H1 (cell line): Measurements from ENCODE around the gene PEAK3. TPM values are rescaled to one million over a fixed set of nuclear protein-coding genes. Genes with fewer than 3 reads are reported as not detected.

Experiments
- CTCF ChIA-PET: fragments of 300-600 bp; sonication (Branson Sonifier 250); formaldehyde crosslinking; loops from one replicate; lab custom pipeline; 2021; ENCODE audit not compliant: partially characterized antibody; lab: Charles Lee
- POLR2A ChIA-PET: fragments of 300-600 bp; sonication (Branson Sonifier 250); formaldehyde crosslinking; loops from one replicate; lab custom pipeline; 2021; ENCODE audit warnings: inconsistent platforms; ENCODE audit not compliant: partially characterized antibody; lab: Charles Lee
- DNase-seq, 2 experiments: peaks; one replicate each; pipeline versions ENCODE4 v3.0.0 to v3.0.0-alpha.2; 2010 to 2022; ENCODE audit warnings: low spot score in 2 of 2, low read depth in 1 of 2, mixed read lengths in 1 of 2
- FAIRE-seq: peaks from 2 replicates; lab custom pipeline; 2011; peaks lifted over from hg19 to GRCh38; lab: Jason Lieb, UNC
- H2AFZ ChIP-seq: 2 replicates; pipeline ENCODE4 v1.8.1; 2012; ENCODE audit warnings: low read length, inconsistent platforms
- H2AK5ac ChIP-seq: 2 replicates; pipeline ENCODE4 v1.6.1; 2013; ENCODE audit warnings: low read depth, low read length
- H2BK120ac ChIP-seq: replicated peaks from 2 replicates; pipeline ENCODE3; 2013; ENCODE audit warnings: low read depth, low read length, inconsistent platforms
- H2BK12ac ChIP-seq: 2 replicates; pipeline ENCODE4 v1.6.1; 2013; ENCODE audit warnings: low read depth, low read length
- H2BK15ac ChIP-seq: 2 replicates; pipeline ENCODE4 v1.6.1; 2013; ENCODE audit warnings: low read length
- H2BK20ac ChIP-seq: 2 replicates; pipeline ENCODE4 v1.6.1; 2013; ENCODE audit warnings: low read length
- H2BK5ac ChIP-seq: 2 replicates; pipeline ENCODE4 v1.6.1; 2013; ENCODE audit warnings: low read depth, low read length
- H3K14ac ChIP-seq: 2 replicates; pipeline ENCODE4 v1.6.1; 2013; ENCODE audit warnings: inconsistent platforms; ENCODE audit not compliant: insufficient read length
- H3K18ac ChIP-seq: 2 replicates; pipeline ENCODE4 v1.6.1; 2013; ENCODE audit warnings: low read length; ENCODE audit errors: extremely low read depth
- H3K23ac ChIP-seq: 2 replicates; pipeline ENCODE4 v1.6.1; 2013; ENCODE audit warnings: inconsistent platforms; ENCODE audit not compliant: insufficient read length
- H3K23me2 ChIP-seq: 2 replicates; pipeline ENCODE4 v1.6.1; 2013; ENCODE audit warnings: low read depth, low read length
- H3K27ac ChIP-seq: 2 replicates; pipeline ENCODE4 v1.6.1; 2011; ENCODE audit warnings: low read depth, low read length, inconsistent platforms
- H3K27me3 ChIP-seq, 4 experiments: replicated peaks in 1 of 4; 1 replicate in 1 of 4; 2 replicates in 3 of 4; pipeline versions ENCODE4 v1.6.1 to v1.8.1; 2011 to 2013; ENCODE audit warnings: low read length in 3 of 4, mild to moderate bottlenecking in 3 of 4, inconsistent platforms in 2 of 4, mixed read lengths in 2 of 4, moderate library complexity in 1 of 4; ENCODE audit not compliant: control insufficient read depth in 3 of 4, insufficient read depth in 3 of 4; ENCODE audit errors: extremely low read depth in 1 of 4
- H3K36me3 ChIP-seq, 4 experiments: 2 replicates each; pipeline versions ENCODE4 v1.6.1 to v1.8.1; 2011 to 2013; ENCODE audit warnings: mild to moderate bottlenecking in 4 of 4, low read length in 3 of 4, moderate library complexity in 2 of 4, control low read depth in 1 of 4, inconsistent platforms in 1 of 4; ENCODE audit not compliant: insufficient read depth in 4 of 4, control insufficient read depth in 2 of 4
- H3K4ac ChIP-seq: replicated peaks from 2 replicates; pipeline ENCODE3; 2013; ENCODE audit warnings: low read length, low read depth, mixed read lengths, inconsistent platforms; ENCODE audit not compliant: insufficient read length
- H3K4me1 ChIP-seq, 4 experiments: replicated peaks in 1 of 4; 1 replicate in 1 of 4; 2 replicates in 3 of 4; pipeline versions ENCODE4 v1.6.1 to v1.8.1; 2011 to 2013; ENCODE audit warnings: low read length in 3 of 4, inconsistent platforms in 2 of 4, mixed read lengths in 1 of 4; ENCODE audit not compliant: insufficient read depth in 4 of 4, control insufficient read depth in 3 of 4
- H3K4me2 ChIP-seq, 2 experiments: 2 replicates each; pipeline versions ENCODE4 v1.6.1 to v1.8.1; 2011 to 2013; ENCODE audit warnings: low read depth in 2 of 2, low read length in 2 of 2, control low read depth in 1 of 2, inconsistent platforms in 1 of 2, mild to moderate bottlenecking in 1 of 2; ENCODE audit not compliant: insufficient read depth in 1 of 2
- H3K4me3 ChIP-seq, 4 experiments: fragments of 200-600, 300-600 bp in 1 of 4; sonication (generic), shearing (Covaris generic), sonication (Bioruptor Twin) in 1 of 4; 2 replicates each; pipeline versions ENCODE4 v1.5.1 to v1.8.1; 2011 to 2016; ENCODE audit warnings: low read length in 4 of 4, low read depth in 3 of 4, control low read depth in 2 of 4, inconsistent platforms in 2 of 4, mild to moderate bottlenecking in 2 of 4, mixed read lengths in 1 of 4, moderate library complexity in 1 of 4; ENCODE audit not compliant: insufficient read depth in 2 of 4; ENCODE audit errors: extremely low read depth in 1 of 4
- H3K56ac ChIP-seq: replicated peaks from 2 replicates; pipeline ENCODE3; 2013; ENCODE audit warnings: low read depth, mild to moderate bottlenecking, mixed read lengths, low read length, inconsistent platforms; ENCODE audit not compliant: insufficient read length
- H3K79me1 ChIP-seq: 2 replicates; pipeline ENCODE4 v1.6.1; 2013; ENCODE audit warnings: low read depth, low read length, control low read depth
- H3K79me2 ChIP-seq, 2 experiments: 2 replicates each; pipeline versions ENCODE4 v1.6.1 to v1.8.1; 2012 to 2013; ENCODE audit warnings: low read length in 2 of 2, mild to moderate bottlenecking in 2 of 2, inconsistent platforms in 1 of 2; ENCODE audit not compliant: insufficient read depth in 2 of 2, control insufficient read depth in 1 of 2
- H3K9ac ChIP-seq, 4 experiments: replicated peaks in 1 of 4; 1 replicate in 1 of 4; 2 replicates in 3 of 4; pipeline versions ENCODE4 v1.6.1 to v1.8.1; 2011 to 2013; ENCODE audit warnings: low read depth in 3 of 4, low read length in 3 of 4, control low read depth in 2 of 4, mild to moderate bottlenecking in 2 of 4, moderate library complexity in 2 of 4, inconsistent platforms in 1 of 4; ENCODE audit errors: extremely low read depth in 1 of 4
- H3K9me3 ChIP-seq, 2 experiments: 2 replicates each; pipeline versions ENCODE4 v1.6.1 to v1.8.1; 2012 to 2013; ENCODE audit warnings: mild to moderate bottlenecking in 2 of 2, moderate library complexity in 2 of 2, control low read depth in 1 of 2, inconsistent platforms in 1 of 2, low read depth in 1 of 2, low read length in 1 of 2, mixed read lengths in 1 of 2; ENCODE audit not compliant: insufficient read depth in 2 of 2
- H4K20me1 ChIP-seq, 2 experiments: replicated peaks in 1 of 2; 2 replicates each; pipeline versions ENCODE3 to v1.8.1; 2011 to 2013; ENCODE audit warnings: inconsistent platforms in 2 of 2, low read length in 2 of 2, mild to moderate bottlenecking in 1 of 2; ENCODE audit not compliant: insufficient read depth in 2 of 2, control insufficient read depth in 1 of 2
- H4K5ac ChIP-seq: 2 replicates; pipeline ENCODE4 v1.6.1; 2013; ENCODE audit warnings: low read length, low read depth, mixed read lengths, inconsistent platforms; ENCODE audit not compliant: insufficient read length
- H4K8ac ChIP-seq: 2 replicates; pipeline ENCODE4 v1.8.0; 2013; ENCODE audit warnings: mild to moderate bottlenecking, moderate library complexity, low read length, inconsistent platforms; ENCODE audit not compliant: insufficient read depth; ENCODE audit errors: extremely low read depth
- H4K91ac ChIP-seq: replicated peaks from 2 replicates; pipeline ENCODE3; 2013; ENCODE audit warnings: low read length, mixed read lengths, inconsistent platforms; ENCODE audit not compliant: insufficient read length
- KDM1A ChIP-seq: fragments of 200-600, 300-600 bp; sonication (generic); IDR thresholded peaks from 2 replicates; pipeline ENCODE4 v1.7.1; 2016; ENCODE audit warnings: mild to moderate bottlenecking, low read length, borderline replicate concordance
- SP2 ChIP-seq: IDR thresholded peaks from 2 replicates; pipeline ENCODE4 v1.6.1; 2012; ENCODE audit warnings: mild to moderate bottlenecking, low read length, inconsistent platforms
- WGBS, 2 experiments: shearing (Covaris generic) in 1 of 2; methylation state at CpG; one replicate each; pipeline versions ENCODE4 v1.1.6 to v1.1.7; 2013 to 2015; ENCODE audit warnings: low lambda C conversion rate in 2 of 2, mixed read lengths in 2 of 2, inconsistent platforms in 1 of 2, low coverage in 1 of 2, missing lambda C conversion rate in 1 of 2; ENCODE audit not compliant: insufficient replicate concordance in 2 of 2, insufficient coverage in 1 of 2, insufficient read length in 1 of 2; ENCODE audit errors: extremely low coverage in 1 of 2, missing lambda C conversion rate in 1 of 2; 5-methylcytosine and 5-hydroxymethylcytosine counted together
- polyA plus RNA-seq, 7 experiments: library from polyadenylated mRNA; depleted of rRNA in 3 of 7; stranded (reverse) in 5 of 7; unstranded in 2 of 7; fragments of >200 nt in 5 of 7; fragments of 200-250 nt in 2 of 7; gene quantifications; 1 replicate in 5 of 7; 2 replicates in 1 of 7; 4 replicates in 1 of 7; pipeline versions ENCODE4 v1.2.1 to v1.2.3, GENCODE V29; 2011 to 2013; ENCODE audit warnings: missing spikeins in 2 of 7, mixed read lengths in 2 of 7
- total RNA-seq: library from RNA; stranded (reverse); fragmentation: NEBNext Ultra II Directional; extraction: Animal tissue kit (Norgen Biotek cat#: 25700); gene quantifications from 2 replicates; pipeline ENCODE4 v1.2.1, GENCODE V29; 2021

PEAK3 gene
- total and polyA plus RNA-seq, 2 of the 8 experiments (the other 6 are each of a cell fraction or from before 2014, with no cell fraction given): not detected

GRCh38 chr19:2318923-2319322 lies 36.9 kb upstream of the PEAK3 start:
- H3K79me1 ChIP-seq: no peaks in the 10 kb centered on the region
- no peaks in the 10 kb centered on the region for H3K9me3 ChIP-seq
- no peak overlapping the region for H2BK20ac ChIP-seq
- H2BK120ac ChIP-seq: no peak overlapping the region
- no peak overlapping the region for H2BK12ac ChIP-seq
- H4K5ac ChIP-seq: no peak overlapping the region
- DNase-seq (no peak), FAIRE-seq (no peak)
- H2BK15ac ChIP-seq: no peak overlapping the region
- H3K4me3 ChIP-seq: no peak overlapping the region
- no peak overlapping the region for H3K9ac ChIP-seq
- H3K23me2 ChIP-seq: no peaks in the 10 kb centered on the region
- peaks cover 0 to 4% (median 0%) of the 10 kb centered on the region in 4 experiments; a peak in 3 of 8 replicates for H3K36me3 ChIP-seq
- ChIA-PET POLR2A (interaction anchor here (0.7 to 4.1 kb wide), 5 partner anchors 9 to 89 kb away, joined by 3 to 29 read pairs (median 4); partner anchors contain the start of gene LSM7), CTCF (interaction anchor here (1.2 to 9.8 kb wide), 2 partner anchors 37 to 42 kb away, joined by 3 to 106 read pairs; partner anchors contain the start of gene PEAK3)
- no peak overlapping the region for H3K14ac ChIP-seq
- H3K4ac ChIP-seq: no peak overlapping the region
- no peak overlapping the region for H2BK5ac ChIP-seq
- no peak overlapping the region for H3K56ac ChIP-seq
- peaks cover 0 to 1% of the 10 kb centered on the region in 2 experiments for H4K20me1 ChIP-seq
- H3K27me3 ChIP-seq: no peaks in the 10 kb centered on the region
- H3K27ac ChIP-seq: no peak overlapping the region
- H3K23ac ChIP-seq: no peak overlapping the region
- WGBS, 2 experiments: 84% methylated on average over 6 of the region's 6 CpGs; no CpG with 5 or more reads in 1 of the 2 experiments
- no peak overlapping the region for H4K8ac ChIP-seq
- no peak overlapping the region for H2AFZ ChIP-seq
- H3K18ac ChIP-seq: no peak overlapping the region
- H3K79me2 ChIP-seq: no peaks in the 10 kb centered on the region
- H3K4me2 ChIP-seq: no peak overlapping the region
- H3K4me1 ChIP-seq: peaks cover 0 to 1% (median 0%) of the 10 kb centered on the region in 4 experiments; a peak in 1 of 7 replicates
- TF ChIP-seq KDM1A (peak; percentile 54; the same call in 1 of the 2 replicates), SP2 (no peak)
- TF ChIP-seq, all 59 proteins: peak for 1
- H2AK5ac ChIP-seq: no peak overlapping the region
- H4K91ac ChIP-seq: no peak overlapping the region
